GM12865 (cell line): ENCODE results near the gene CAPN15.

Experiments used
- DNase-seq: peaks from one replicate; pipeline ENCODE4 v3.0.0; 2010; ENCODE audit warnings: low read depth
- H3K4me3 ChIP-seq: 2 replicates; pipeline ENCODE4 v1.5.1; 2011; ENCODE audit warnings: mild to moderate bottlenecking, low read depth, low read length, control low read depth
- CTCF ChIP-seq: IDR thresholded peaks from 2 replicates; pipeline ENCODE4 v1.5.1; 2011; ENCODE audit warnings: low read length, control low read depth, low read depth, inconsistent platforms; ENCODE audit not compliant: insufficient read depth; ENCODE audit errors: missing control alignments

CAPN15 gene

GRCh38 chr16:528111-529011, 849 bp downstream of the CAPN15 start:
- no peak for TF ChIP-seq CTCF
- peak; percentile 46 for DNase-seq

GRCh38 chr16:529012-529575, 1.6 kb downstream of the CAPN15 start:
- DNase-seq: peak; percentile 54
- TF ChIP-seq CTCF: no peak
- peak overlapping the region; percentile 94 for H3K4me3 ChIP-seq

More at GRCh38 chr16:528111-529011, 849 bp downstream of the CAPN15 start:
- H3K4me3 ChIP-seq: peak overlapping the region; percentile 94

GRCh38 chr16:530111-530817, 2.8 kb downstream of the CAPN15 start:
- TF ChIP-seq CTCF: no peak
- no peak overlapping the region for H3K4me3 ChIP-seq
- DNase-seq: no peak

GRCh38 chr16:531494-532125, 4.1 kb downstream of the CAPN15 start:
- no peak overlapping the region for H3K4me3 ChIP-seq
- no peak for TF ChIP-seq CTCF
- DNase-seq: no peak

- no peak for TF ChIP-seq CTCF
- DNase-seq: no peak
- no peak overlapping the region for H3K4me3 ChIP-seq
Observed at GRCh38 chr16:533391-534123, 6.0 kb downstream of the CAPN15 start.

- TF ChIP-seq CTCF: no peak
- no peak overlapping the region for H3K4me3 ChIP-seq
- no peak for DNase-seq
Observed at GRCh38 chr16:534135-534534, 6.6 kb downstream of the CAPN15 start.
